ENCODE data around the gene MINDY4B.

DNA sequence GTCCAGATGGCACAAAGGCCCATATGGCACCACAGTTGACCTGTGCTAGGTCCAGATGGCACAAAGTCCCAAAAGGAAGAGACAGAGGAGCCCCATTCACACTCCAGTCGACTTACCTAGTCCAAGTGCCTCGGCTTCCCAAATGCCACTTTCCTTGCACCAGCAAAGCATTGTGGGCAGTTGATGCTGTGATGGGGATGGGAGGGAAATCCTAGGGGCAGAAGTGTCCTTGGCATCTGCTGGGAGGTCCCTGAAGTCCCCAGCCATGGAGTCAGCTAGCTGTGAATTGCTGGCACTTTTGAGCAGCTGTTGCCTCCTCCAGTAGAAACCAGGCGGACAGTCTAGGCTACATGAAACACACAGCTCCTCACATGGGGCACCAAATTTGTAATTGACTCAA lies 82.0 kb downstream of the MINDY4B start:
- TF ChIP-seq, protein P1, sequence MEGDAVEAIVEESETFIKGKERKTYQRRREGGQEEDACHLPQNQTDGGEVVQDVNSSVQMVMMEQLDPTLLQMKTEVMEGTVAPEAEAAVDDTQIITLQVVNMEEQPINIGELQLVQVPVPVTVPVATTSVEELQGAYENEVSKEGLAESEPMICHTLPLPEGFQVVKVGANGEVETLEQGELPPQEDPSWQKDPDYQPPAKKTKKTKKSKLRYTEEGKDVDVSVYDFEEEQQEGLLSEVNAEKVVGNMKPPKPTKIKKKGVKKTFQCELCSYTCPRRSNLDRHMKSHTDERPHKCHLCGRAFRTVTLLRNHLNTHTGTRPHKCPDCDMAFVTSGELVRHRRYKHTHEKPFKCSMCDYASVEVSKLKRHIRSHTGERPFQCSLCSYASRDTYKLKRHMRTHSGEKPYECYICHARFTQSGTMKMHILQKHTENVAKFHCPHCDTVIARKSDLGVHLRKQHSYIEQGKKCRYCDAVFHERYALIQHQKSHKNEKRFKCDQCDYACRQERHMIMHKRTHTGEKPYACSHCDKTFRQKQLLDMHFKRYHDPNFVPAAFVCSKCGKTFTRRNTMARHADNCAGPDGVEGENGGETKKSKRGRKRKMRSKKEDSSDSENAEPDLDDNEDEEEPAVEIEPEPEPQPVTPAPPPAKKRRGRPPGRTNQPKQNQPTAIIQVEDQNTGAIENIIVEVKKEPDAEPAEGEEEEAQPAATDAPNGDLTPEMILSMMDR (IDR thresholded peaks at IDR 0.05): no peak
- TF ChIP-seq POLR2A (IDR thresholded peaks at IDR 0.05): no peak
